AG20443 (cell line): ENCODE data around the gene FBN1.

Source experiments
- DNase-seq: peaks from one replicate; pipeline ENCODE4 v3.0.0; 2012; ENCODE audit warnings: low spot score, mixed read lengths

Gene FBN1

GRCh38 chr15:48580736-48581135 is 64.8 kb downstream of the FBN1 start:
- no peak for DNase-seq

- no peak for DNase-seq
Observed at GRCh38 chr15:48579945-48580671, 65.4 kb downstream of the FBN1 start.

- no peak for DNase-seq
Observed at GRCh38 chr15:48578965-48579364, 66.5 kb downstream of the FBN1 start.

- no peak for DNase-seq
Observed at GRCh38 chr15:48577469-48577868, 68.0 kb downstream of the FBN1 start.

- no peak for DNase-seq
Observed at GRCh38 chr15:48574187-48574586, 71.3 kb downstream of the FBN1 start.

GRCh38 chr15:48573780-48574179 is 71.7 kb downstream of the FBN1 start:
- no peak for DNase-seq

GRCh38 chr15:48572823-48573222 is 72.7 kb downstream of the FBN1 start:
- DNase-seq = no peak

GRCh38 chr15:48571510-48571909 is 74.0 kb downstream of the FBN1 start:
- DNase-seq = no peak

- DNase-seq = no peak
Observed at GRCh38 chr15:48570822-48571221, 74.7 kb downstream of the FBN1 start.

GRCh38 chr15:48569591-48570302 is 75.8 kb downstream of the FBN1 start:
- no peak for DNase-seq

- no peak for DNase-seq
Observed at GRCh38 chr15:48566668-48567067, 78.8 kb downstream of the FBN1 start.

- peak; percentile 66 for DNase-seq
Observed at GRCh38 chr15:48565560-48566482, 79.7 kb downstream of the FBN1 start.

GRCh38 chr15:48564690-48565089 is 80.8 kb downstream of the FBN1 start:
- DNase-seq = no peak

- DNase-seq = no peak
Observed at GRCh38 chr15:48563934-48564333, 81.6 kb downstream of the FBN1 start.

GRCh38 chr15:48560321-48561051 is 85.0 kb downstream of the FBN1 start:
- DNase-seq = no peak

GRCh38 chr15:48559285-48559684 is 86.2 kb downstream of the FBN1 start:
- DNase-seq = peak; percentile 70

- no peak for DNase-seq
Observed at GRCh38 chr15:48558226-48558625, 87.3 kb downstream of the FBN1 start.

- DNase-seq = no peak
Observed at GRCh38 chr15:48557335-48557734, 88.2 kb downstream of the FBN1 start.

GRCh38 chr15:48556159-48556897 is 89.2 kb downstream of the FBN1 start:
- DNase-seq = no peak

GRCh38 chr15:48555241-48555881 is 90.1 kb downstream of the FBN1 start:
- peak; percentile 80 for DNase-seq

- DNase-seq = no peak
Observed at GRCh38 chr15:48554112-48554511, 91.4 kb downstream of the FBN1 start.
